HepG2 (cell line): ENCODE measurements around the gene CHMP5. TPM values are rescaled to one million over a fixed set of nuclear protein-coding genes. Genes with fewer than 3 reads are reported as not detected.

Source experiments
- CERS6 ChIP-seq: sonication (generic); formaldehyde crosslinking; IDR thresholded peaks from 2 replicates; pipeline ENCODE4 v1.5.0; 2020; ENCODE audit warnings: missing genetic modification reagents
- HCFC1 ChIP-seq: fragments of 150-350 bp; IDR thresholded peaks from 2 replicates; pipeline ENCODE4 v1.6.1; 2014; ENCODE audit warnings: low read depth, low read length
- KDM3A ChIP-seq: IDR thresholded peaks from 2 replicates; pipeline ENCODE4 v1.6.1; 2018; ENCODE audit warnings: low read depth, missing compliant biosample characterization
- MED1 ChIP-seq: sonication (generic); formaldehyde crosslinking; IDR thresholded peaks from 2 replicates; pipeline ENCODE4 v1.4.0; 2020; ENCODE audit warnings: missing genetic modification reagents
- MTF2 ChIP-seq: sonication (generic); formaldehyde crosslinking; IDR thresholded peaks from 2 replicates; pipeline ENCODE4 v1.5.0; 2020; ENCODE audit warnings: missing genetic modification reagents, borderline replicate concordance
- PHB2 ChIP-seq: fragments of 450-650 bp; IDR thresholded peaks from 2 replicates; pipeline ENCODE4 v1.6.1; 2018; ENCODE audit not compliant: partially characterized antibody
- RCOR2 ChIP-seq: IDR thresholded peaks from 2 replicates; pipeline ENCODE4 v1.6.1; 2016; ENCODE audit warnings: missing biosample characterization, missing genetic modification reagents
- SNAPC4 ChIP-seq: sonication (generic); formaldehyde crosslinking; IDR thresholded peaks from 2 replicates; pipeline ENCODE4 v1.4.0; 2020; ENCODE audit warnings: mild to moderate bottlenecking, missing genetic modification reagents
- ZNF124 ChIP-seq: sonication (generic); formaldehyde crosslinking; IDR thresholded peaks from 2 replicates; pipeline ENCODE4 v1.4.0; 2020; ENCODE audit warnings: missing genetic modification reagents
- ZNF513 ChIP-seq: sonication (generic); formaldehyde crosslinking; conservative IDR thresholded peaks from 2 replicates; pipeline ENCODE4 v1.5.0; 2020; ENCODE audit warnings: missing genetic modification reagents
- ZNF619 ChIP-seq: sonication (generic); formaldehyde crosslinking; IDR thresholded peaks from 2 replicates; pipeline ENCODE4 v1.4.0; 2020; ENCODE audit warnings: mild to moderate bottlenecking, missing genetic modification reagents
- ZNF674 ChIP-seq: sonication (generic); formaldehyde crosslinking; IDR thresholded peaks from 2 replicates; pipeline ENCODE4 v1.5.0; 2020; ENCODE audit warnings: low read depth, mild to moderate bottlenecking, missing genetic modification reagents
- ZNF772 ChIP-seq: sonication (generic); formaldehyde crosslinking; IDR thresholded peaks from 2 replicates; pipeline ENCODE4 v1.5.0; 2020; ENCODE audit warnings: mild to moderate bottlenecking, missing genetic modification reagents
- polyA plus RNA-seq, 8 experiments: library from polyadenylated mRNA; depleted of rRNA in 3 of 8; stranded (reverse) in 7 of 8; unstranded in 1 of 8; fragments of >200 nt; fragmentation: Illumina TruSeq in 4 of 8; extraction: Trizol in 4 of 8; gene quantifications; 2 replicates each; pipeline versions ENCODE4 v1.2.1 to v1.2.3, GENCODE V29; 2011 to 2016; ENCODE audit warnings: low read depth in 4 of 8, missing spikeins in 1 of 8, mixed read lengths in 1 of 8; ENCODE audit not compliant: insufficient read depth in 1 of 8
- total RNA-seq, 5 experiments: library from RNA; depleted of rRNA; stranded (reverse); fragments of >200 nt; fragmentation: Illumina TruSeq; extraction: Trizol; gene quantifications; 2 replicates each; pipeline ENCODE4 v1.2.3, GENCODE V29; 2016; ENCODE audit warnings: low read depth in 1 of 5
- TF ChIP-seq, protein P1 (sequence below): sonication (generic); formaldehyde crosslinking; IDR thresholded peaks from 2 replicates; pipeline ENCODE4 v1.4.0; 2020; ENCODE audit warnings: low read depth, mild to moderate bottlenecking, missing genetic modification reagents
- TF ChIP-seq, protein P2 (sequence below): sonication (generic); formaldehyde crosslinking; IDR thresholded peaks from 2 replicates; pipeline ENCODE4 v1.4.0; 2020; ENCODE audit warnings: mild to moderate bottlenecking, missing genetic modification reagents
- TF ChIP-seq, protein P3 (sequence below): sonication (generic); formaldehyde crosslinking; IDR thresholded peaks from 2 replicates; pipeline ENCODE4 v1.9.0; 2022; ENCODE audit warnings: missing genetic modification reagents, mild to moderate bottlenecking, borderline replicate concordance

Gene CHMP5
- total and polyA plus RNA-seq, 2 of the 13 experiments (the other 11 are each of a cell fraction or from before 2014, with no cell fraction given) = 46.0 to 57.3 TPM

GRCh38 chr9:33264003-33264472 is 811 bp upstream of the CHMP5 start (continued):
- 0 out of 2 replicates have a peak, but pooled peaks have one; percentile 29 for TF ChIP-seq SNAPC4 (CRISPR knock-in tag)
- no peak for TF ChIP-seq ZNF674 (CRISPR knock-in tag)
- TF ChIP-seq ZNF513 (CRISPR knock-in tag) = no peak
- TF ChIP-seq PHB2 = no peak
- 0 out of 2 replicates have a peak, but pooled peaks have one; percentile 54 for TF ChIP-seq CERS6 (CRISPR knock-in tag)
- no peak for TF ChIP-seq RCOR2
- no peak for TF ChIP-seq ZNF772 (CRISPR knock-in tag)
- TF ChIP-seq, protein P1, sequence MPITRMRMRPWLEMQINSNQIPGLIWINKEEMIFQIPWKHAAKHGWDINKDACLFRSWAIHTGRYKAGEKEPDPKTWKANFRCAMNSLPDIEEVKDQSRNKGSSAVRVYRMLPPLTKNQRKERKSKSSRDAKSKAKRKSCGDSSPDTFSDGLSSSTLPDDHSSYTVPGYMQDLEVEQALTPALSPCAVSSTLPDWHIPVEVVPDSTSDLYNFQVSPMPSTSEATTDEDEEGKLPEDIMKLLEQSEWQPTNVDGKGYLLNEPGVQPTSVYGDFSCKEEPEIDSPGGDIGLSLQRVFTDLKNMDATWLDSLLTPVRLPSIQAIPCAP (CRISPR knock-in tag) = no peak
- no peak for TF ChIP-seq MTF2 (CRISPR knock-in tag)
- TF ChIP-seq ZNF619 = no peak
- TF ChIP-seq ZNF124 (CRISPR knock-in tag) = no peak
- TF ChIP-seq HCFC1 = no peak
- TF ChIP-seq MED1 = no peak
- TF ChIP-seq, protein P2, sequence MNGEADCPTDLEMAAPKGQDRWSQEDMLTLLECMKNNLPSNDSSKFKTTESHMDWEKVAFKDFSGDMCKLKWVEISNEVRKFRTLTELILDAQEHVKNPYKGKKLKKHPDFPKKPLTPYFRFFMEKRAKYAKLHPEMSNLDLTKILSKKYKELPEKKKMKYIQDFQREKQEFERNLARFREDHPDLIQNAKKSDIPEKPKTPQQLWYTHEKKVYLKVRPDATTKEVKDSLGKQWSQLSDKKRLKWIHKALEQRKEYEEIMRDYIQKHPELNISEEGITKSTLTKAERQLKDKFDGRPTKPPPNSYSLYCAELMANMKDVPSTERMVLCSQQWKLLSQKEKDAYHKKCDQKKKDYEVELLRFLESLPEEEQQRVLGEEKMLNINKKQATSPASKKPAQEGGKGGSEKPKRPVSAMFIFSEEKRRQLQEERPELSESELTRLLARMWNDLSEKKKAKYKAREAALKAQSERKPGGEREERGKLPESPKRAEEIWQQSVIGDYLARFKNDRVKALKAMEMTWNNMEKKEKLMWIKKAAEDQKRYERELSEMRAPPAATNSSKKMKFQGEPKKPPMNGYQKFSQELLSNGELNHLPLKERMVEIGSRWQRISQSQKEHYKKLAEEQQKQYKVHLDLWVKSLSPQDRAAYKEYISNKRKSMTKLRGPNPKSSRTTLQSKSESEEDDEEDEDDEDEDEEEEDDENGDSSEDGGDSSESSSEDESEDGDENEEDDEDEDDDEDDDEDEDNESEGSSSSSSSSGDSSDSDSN (CRISPR knock-in tag) = 0 out of 2 replicates have a peak, but pooled peaks have one; percentile 74
- TF ChIP-seq, protein P3, sequence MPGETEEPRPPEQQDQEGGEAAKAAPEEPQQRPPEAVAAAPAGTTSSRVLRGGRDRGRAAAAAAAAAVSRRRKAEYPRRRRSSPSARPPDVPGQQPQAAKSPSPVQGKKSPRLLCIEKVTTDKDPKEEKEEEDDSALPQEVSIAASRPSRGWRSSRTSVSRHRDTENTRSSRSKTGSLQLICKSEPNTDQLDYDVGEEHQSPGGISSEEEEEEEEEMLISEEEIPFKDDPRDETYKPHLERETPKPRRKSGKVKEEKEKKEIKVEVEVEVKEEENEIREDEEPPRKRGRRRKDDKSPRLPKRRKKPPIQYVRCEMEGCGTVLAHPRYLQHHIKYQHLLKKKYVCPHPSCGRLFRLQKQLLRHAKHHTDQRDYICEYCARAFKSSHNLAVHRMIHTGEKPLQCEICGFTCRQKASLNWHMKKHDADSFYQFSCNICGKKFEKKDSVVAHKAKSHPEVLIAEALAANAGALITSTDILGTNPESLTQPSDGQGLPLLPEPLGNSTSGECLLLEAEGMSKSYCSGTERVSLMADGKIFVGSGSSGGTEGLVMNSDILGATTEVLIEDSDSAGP (CRISPR knock-in tag) = peak; percentile 41; the same call in 1 of the 2 replicates
- TF ChIP-seq KDM3A (CRISPR knock-in tag) = no peak
